ENCODE measurements around the gene WDSUB1.

GRCh38 chr2:159272156-159272555 is 14.3 kb downstream of the WDSUB1 start:
- no peak for TF ChIP-seq CTCF (IDR thresholded peaks at IDR 0.05)
- TF ChIP-seq POLR2A (IDR thresholded peaks at IDR 0.05), result no peak

All from testis (tissue), 2 donors.